Esophagus squamous epithelium (tissue), 4 donors: ENCODE measurements around the gene ERVH48-1.

Experiments
- CTCF ChIP-seq, 6 experiments: fragments of 450-650 bp in 4 of 6; fragments of 200-600 bp in 2 of 6; sonication (generic) in 2 of 6; IDR thresholded peaks; one replicate each; pipeline ENCODE4 v1.5.1; 2016 to 2019; ENCODE audit warnings: antibody characterized with exemption in 6 of 6, mild to moderate bottlenecking in 4 of 6, moderate library complexity in 4 of 6
- POLR2A ChIP-seq, 4 donors: fragments of 450-650 bp; IDR thresholded peaks; one replicate each; pipeline ENCODE4 v1.6.1; 2017; ENCODE audit warnings: antibody characterized with exemption in 4 of 4, mild to moderate bottlenecking in 4 of 4, moderate library complexity in 3 of 4

GRCh38 chr21:42941696-42942085 is 16.3 kb upstream of the ERVH48-1 start:
- no peak for TF ChIP-seq CTCF (IDR thresholded peaks at IDR 0.05)
- TF ChIP-seq POLR2A (IDR thresholded peaks at IDR 0.05), result no peak
